AG04449 (cell line): Measurements from ENCODE around the gene ADM.

ENCODE experiments used
- CTCF ChIA-PET: fragments of 350-600 bp; formaldehyde crosslinking; extraction: SDS; loops from one replicate; lab custom pipeline; 2021; ENCODE audit warnings: antibody characterized with exemption; lab: Yijun Ruan, JAX
- POLR2A ChIA-PET: fragments of 400-600, 350-600 bp; formaldehyde crosslinking; extraction: SDS; loops from one replicate; lab custom pipeline; 2020; ENCODE audit warnings: antibody characterized with exemption, inconsistent platforms; lab: Yijun Ruan, JAX
- DNase-seq: peaks from one replicate; pipeline ENCODE4 v3.0.0-alpha.2; 2010; ENCODE audit warnings: low read depth, low spot score
- H3K4me3 ChIP-seq: 2 replicates; pipeline ENCODE4 v1.5.1; 2011; ENCODE audit warnings: low read depth, mild to moderate bottlenecking, control low read depth, low read length
- TF ChIP-seq, protein P1 (sequence below): IDR thresholded peaks from one replicate; pipeline ENCODE4 v1.5.1; 2011; ENCODE audit warnings: mild to moderate bottlenecking, moderate library complexity, low read length, control low read depth, inconsistent platforms; ENCODE audit not compliant: insufficient read depth; ENCODE audit errors: missing control alignments

Gene ADM

DNA sequence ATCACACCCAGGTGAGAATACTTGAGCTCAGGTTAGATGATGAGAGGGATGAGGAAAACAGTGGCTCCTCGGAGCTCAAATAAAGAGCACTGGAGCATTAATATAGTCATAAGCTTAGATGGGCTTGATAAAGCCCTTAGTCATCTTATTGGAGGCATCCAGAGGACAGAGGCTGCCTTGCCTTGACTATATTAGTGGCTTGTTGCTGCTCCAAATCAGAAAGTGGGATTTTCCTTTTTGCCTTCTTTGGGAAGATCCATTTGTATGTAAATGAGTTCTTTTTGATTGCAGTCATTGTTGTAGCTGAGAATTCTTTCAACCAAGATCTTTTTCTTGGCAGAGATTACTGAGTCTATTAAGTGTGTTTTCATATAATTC, 18.9 kb downstream of the ADM start:
- DNase-seq, result no peak
- TF ChIP-seq, protein P1, sequence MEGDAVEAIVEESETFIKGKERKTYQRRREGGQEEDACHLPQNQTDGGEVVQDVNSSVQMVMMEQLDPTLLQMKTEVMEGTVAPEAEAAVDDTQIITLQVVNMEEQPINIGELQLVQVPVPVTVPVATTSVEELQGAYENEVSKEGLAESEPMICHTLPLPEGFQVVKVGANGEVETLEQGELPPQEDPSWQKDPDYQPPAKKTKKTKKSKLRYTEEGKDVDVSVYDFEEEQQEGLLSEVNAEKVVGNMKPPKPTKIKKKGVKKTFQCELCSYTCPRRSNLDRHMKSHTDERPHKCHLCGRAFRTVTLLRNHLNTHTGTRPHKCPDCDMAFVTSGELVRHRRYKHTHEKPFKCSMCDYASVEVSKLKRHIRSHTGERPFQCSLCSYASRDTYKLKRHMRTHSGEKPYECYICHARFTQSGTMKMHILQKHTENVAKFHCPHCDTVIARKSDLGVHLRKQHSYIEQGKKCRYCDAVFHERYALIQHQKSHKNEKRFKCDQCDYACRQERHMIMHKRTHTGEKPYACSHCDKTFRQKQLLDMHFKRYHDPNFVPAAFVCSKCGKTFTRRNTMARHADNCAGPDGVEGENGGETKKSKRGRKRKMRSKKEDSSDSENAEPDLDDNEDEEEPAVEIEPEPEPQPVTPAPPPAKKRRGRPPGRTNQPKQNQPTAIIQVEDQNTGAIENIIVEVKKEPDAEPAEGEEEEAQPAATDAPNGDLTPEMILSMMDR, result no peak
- H3K4me3 ChIP-seq, result no peak overlapping the region
- POLR2A ChIA-PET, result interaction anchor here (1.4 to 3.2 kb wide), 4 partner anchors 14 to 564 kb away, joined by 4 to 34 read pairs (median 6); partner anchors contain the start of gene ADM
- CTCF ChIA-PET, result interaction anchor here (0.6 to 4.2 kb wide), 25 partner anchors 9 to 817 kb away, joined by 3 to 29 read pairs (median 3); no protein-coding TSS in a partner anchor

DNA sequence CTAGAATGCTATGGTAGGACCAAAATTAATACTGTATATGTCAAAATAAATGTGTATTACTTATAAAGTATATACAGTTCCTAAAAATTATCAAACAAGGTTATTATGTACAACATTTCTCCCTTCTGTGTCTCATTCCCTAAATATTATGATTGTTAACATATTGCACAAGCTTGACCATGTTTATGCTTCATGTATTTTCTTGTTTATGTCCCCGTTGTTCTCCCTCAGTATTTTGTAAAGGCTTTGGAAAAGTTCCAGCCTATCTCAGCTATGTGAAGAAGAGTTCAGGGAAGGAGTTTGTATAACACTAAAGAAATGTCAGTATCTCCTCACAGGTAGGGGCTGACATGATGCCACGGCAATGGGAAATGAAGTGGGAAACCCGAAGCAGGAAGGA, 19.6 kb downstream of the ADM start:
- CTCF ChIA-PET, result interaction anchor here (0.6 to 4.2 kb wide), 24 partner anchors 10 to 818 kb away, joined by 3 to 29 read pairs (median 3); partner anchors contain the start of gene ADM
- POLR2A ChIA-PET, result interaction anchor here (0.8 to 3.2 kb wide), 6 partner anchors 15 to 566 kb away, joined by 3 to 34 read pairs (median 5); partner anchors contain the start of gene ADM
- TF ChIP-seq, protein P1, result no peak
- DNase-seq, result no peak
- H3K4me3 ChIP-seq, result no peak overlapping the region

DNA sequence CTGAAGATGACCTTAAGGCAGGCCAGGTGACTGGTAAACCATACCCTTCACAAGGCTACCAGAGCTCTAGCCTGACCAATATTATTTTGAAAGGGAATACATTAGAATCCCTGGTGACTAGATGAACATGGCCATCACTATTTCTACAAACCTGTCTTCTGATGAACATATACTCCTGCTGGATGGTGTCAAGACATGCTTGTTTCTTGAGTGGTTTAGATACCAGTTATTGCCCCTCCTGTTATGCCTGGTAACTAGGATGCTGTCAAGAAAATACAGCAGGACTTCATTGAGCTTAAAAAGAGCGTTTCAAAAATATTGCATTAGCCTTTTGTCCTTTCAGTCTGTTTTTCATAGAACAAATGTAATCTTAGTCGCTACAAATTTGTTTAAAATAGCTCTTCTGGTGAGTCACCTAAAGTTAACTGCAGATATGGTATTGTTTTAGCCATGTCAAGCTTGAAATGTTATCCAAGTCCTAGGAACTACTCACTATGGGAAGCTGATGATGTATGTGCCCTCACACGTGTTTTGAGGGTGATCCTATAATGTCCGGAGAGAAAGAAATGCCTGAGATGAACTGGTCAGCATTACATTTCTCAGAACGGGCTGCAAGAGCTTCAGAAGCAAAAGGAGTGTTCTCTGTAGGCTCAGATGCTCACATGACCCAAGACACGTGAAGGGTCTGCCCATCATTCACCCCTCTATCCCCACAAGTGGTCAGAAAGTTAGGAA, 20.6 kb downstream of the ADM start:
- no peak for DNase-seq
- H3K4me3 ChIP-seq, result no peak overlapping the region
- ChIA-PET POLR2A (interaction anchor here (0.5 to 3.2 kb wide), 5 partner anchors 17 to 1837 kb away, joined by 3 to 34 read pairs (median 4); partner anchors contain the start of gene ADM), CTCF (interaction anchor here (0.5 to 4.2 kb wide), 16 partner anchors 10 to 617 kb away, joined by 3 to 29 read pairs (median 4); partner anchors contain the start of gene ADM)
- TF ChIP-seq, protein P1, result no peak

DNA sequence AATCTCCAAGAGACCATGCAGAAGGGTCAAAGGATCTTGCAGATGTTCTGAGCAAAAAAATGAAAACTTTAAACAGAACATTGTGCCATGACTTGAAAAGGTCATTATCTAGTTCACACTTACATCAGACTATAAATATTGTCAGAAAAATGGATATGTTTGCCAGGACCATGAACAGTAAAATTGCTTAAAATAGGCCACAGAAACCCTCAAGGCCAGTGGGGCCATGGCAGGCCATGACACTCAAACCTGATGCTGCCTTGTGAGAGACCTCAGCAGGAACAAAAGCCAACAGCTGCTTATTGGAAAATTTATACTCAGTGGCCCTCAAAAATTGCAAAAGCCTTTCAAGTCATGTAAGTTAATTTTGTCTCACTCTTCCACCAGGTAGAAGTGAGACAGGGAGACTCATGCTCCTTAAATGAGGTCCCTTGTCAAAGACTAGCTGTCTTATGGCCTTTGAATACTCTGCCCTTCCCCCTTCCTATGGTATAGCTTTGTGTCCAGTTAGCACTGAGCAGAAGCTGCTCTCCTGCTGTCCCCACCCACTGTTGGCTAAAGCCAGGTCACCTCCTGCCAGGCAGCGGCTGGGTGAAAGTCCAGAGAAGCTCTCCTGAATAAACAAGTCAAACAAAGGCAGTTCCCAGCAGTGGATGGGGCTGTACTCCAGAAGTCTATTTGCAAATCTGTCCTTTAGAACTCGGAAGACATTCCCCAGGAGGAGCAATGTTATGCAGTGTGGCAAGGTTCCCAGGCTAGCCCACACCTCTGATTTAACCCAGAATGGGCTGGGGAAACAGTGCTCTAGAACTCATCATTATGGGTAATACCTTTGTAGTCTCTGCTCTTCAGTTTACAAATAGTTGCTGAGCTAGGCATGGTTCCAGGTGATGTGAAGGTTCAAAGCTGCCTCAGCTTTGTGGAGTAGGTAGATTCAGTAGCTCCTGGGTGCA, 21.4 kb downstream of the ADM start:
- CTCF ChIA-PET, result interaction anchor here (0.6 to 4.4 kb wide), 12 partner anchors 11 to 618 kb away, joined by 3 to 29 read pairs (median 6); no protein-coding TSS in a partner anchor
- H3K4me3 ChIP-seq, result no peak overlapping the region
- POLR2A ChIA-PET, result interaction anchor here (0.5 to 3.2 kb wide), 3 partner anchors 17 to 1836 kb away, joined by 3 to 34 read pairs (median 4); partner anchors contain the start of gene ADM
- TF ChIP-seq, protein P1, result no peak
- DNase-seq, result no peak

DNA sequence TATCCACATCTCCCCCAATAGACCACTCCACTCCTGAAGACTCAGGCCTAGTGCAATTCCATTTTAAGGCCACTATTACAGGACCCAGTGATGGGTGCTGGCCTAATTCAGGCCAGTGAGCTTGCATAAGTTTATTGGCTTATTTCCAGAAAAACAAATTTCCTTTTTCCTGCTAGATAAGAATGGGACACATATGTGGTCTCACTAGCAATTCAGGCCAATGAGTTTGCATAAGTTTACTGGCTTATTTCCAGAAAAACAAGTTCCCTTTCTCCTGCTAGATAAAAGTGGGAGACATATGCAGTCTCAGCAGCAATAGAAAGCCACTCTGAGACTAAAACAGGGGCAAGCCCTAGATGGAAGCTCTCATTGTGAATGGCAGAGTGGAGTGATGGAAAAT, 22.4 kb downstream of the ADM start:
- ChIA-PET POLR2A (no interaction called here), CTCF (interaction anchor here (1.0 to 4.4 kb wide), 7 partner anchors 39 to 713 kb away, joined by 3 to 25 read pairs (median 8); no protein-coding TSS in a partner anchor)
- H3K4me3 ChIP-seq, result no peak overlapping the region
- no peak for DNase-seq
- TF ChIP-seq, protein P1, result no peak
